ENCODE data around the gene ZNF322.

ZNF322 gene

DNA sequence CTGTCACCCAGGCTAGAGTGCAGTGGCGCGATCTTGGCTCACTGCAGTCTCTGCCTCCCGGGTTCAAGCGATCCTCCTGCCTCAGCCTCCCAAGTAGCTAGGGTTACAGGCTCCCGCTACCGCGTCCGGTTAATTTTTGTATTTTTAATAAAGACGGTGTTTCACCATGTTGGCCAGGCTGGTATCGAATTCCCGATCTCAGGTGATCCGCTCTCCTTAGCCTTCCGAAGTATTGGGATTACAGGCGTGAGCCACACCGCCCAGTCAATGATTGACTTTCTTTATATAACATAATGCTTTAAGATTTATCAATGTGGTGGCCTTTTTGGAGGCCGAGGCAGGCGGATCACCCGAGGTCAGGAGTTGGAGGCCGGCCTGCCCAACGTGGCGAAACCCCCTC is 70.6 kb downstream of the ZNF322 start:
- Histone ChIP-seq H3K9me3 (replicated peaks; ENCODE audit: insufficient read depth, low read length) (no peaks in the 10 kb centered on the region), H3K27ac (ENCODE audit: low read length) (no peak overlapping the region), H3K4me3 (ENCODE audit: low read length) (no peak overlapping the region), H3K36me3 (replicated peaks; ENCODE audit: insufficient read depth, low read length) (no peaks in the 10 kb centered on the region), H4K20me1 (ENCODE audit: insufficient read depth, low read length) (no peaks in the 10 kb centered on the region), H3K4me1 (ENCODE audit: low read length) (no peaks in the 10 kb centered on the region), H3K4me2 (ENCODE audit: low read depth, low read length) (no peak overlapping the region), H3K27me3 (replicated peaks; ENCODE audit: insufficient read depth, low read length) (no peaks in the 10 kb centered on the region), H3K9ac (ENCODE audit: low read length) (no peak overlapping the region), H3K79me2 (ENCODE audit: low read length) (no peaks in the 10 kb centered on the region), H3K9me2 (replicated peaks; ENCODE audit: insufficient read depth, low read length) (no peaks in the 10 kb centered on the region), H3F3A (ENCODE audit: insufficient read depth, low read length) (no peaks in the 10 kb centered on the region), H2AFZ (ENCODE audit: low read length) (no peak overlapping the region)
- no peak for TF ChIP-seq CTCF (IDR thresholded peaks at IDR 0.05; ENCODE audit: low read length)
- TF ChIP-seq EZH2 (optimal IDR thresholded peaks at IDR 0.05; ENCODE audit: low read depth, low read length), result no peak
- no peak for TF ChIP-seq EZH2phosphoT487 (IDR thresholded peaks at IDR 0.05; ENCODE audit: low read length)
- DNase-seq, result no peak

All from MM.1S (cell line).